DOHH2 (cell line): ENCODE data around the gene TIMP1.
"Not testable (repeated sequence)": the region's sequence is repeated elsewhere in the genome, so short reads cannot be mapped to it uniquely, and the experiment has no call there.

Experiments
- EZH2phosphoT487 ChIP-seq: fragments of 200-600 bp; sonication (generic); IDR thresholded peaks from 2 replicates; pipeline ENCODE4 v1.6.1; 2017; ENCODE audit warnings: borderline replicate concordance, mild to moderate bottlenecking, antibody characterized with exemption, low read length, moderate library complexity, mixed read lengths
- TF ChIP-seq, protein P1 (sequence below): fragments of 200-600 bp; sonication (generic); IDR thresholded peaks from one replicate; pipeline ENCODE4 v1.5.1; 2014; ENCODE audit warnings: antibody characterized with exemption, mild to moderate bottlenecking, low read depth, low read length; ENCODE audit not compliant: poor library complexity, severe bottlenecking

GRCh38 chrX:47603125-47603524, 20.9 kb downstream of the TIMP1 start:
- TF ChIP-seq, protein P1, sequence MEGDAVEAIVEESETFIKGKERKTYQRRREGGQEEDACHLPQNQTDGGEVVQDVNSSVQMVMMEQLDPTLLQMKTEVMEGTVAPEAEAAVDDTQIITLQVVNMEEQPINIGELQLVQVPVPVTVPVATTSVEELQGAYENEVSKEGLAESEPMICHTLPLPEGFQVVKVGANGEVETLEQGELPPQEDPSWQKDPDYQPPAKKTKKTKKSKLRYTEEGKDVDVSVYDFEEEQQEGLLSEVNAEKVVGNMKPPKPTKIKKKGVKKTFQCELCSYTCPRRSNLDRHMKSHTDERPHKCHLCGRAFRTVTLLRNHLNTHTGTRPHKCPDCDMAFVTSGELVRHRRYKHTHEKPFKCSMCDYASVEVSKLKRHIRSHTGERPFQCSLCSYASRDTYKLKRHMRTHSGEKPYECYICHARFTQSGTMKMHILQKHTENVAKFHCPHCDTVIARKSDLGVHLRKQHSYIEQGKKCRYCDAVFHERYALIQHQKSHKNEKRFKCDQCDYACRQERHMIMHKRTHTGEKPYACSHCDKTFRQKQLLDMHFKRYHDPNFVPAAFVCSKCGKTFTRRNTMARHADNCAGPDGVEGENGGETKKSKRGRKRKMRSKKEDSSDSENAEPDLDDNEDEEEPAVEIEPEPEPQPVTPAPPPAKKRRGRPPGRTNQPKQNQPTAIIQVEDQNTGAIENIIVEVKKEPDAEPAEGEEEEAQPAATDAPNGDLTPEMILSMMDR, result not testable (repeated sequence)
- TF ChIP-seq EZH2phosphoT487, result not testable (repeated sequence)
